ENCODE results near the gene TMEM164. TPM values are rescaled to one million over a fixed set of nuclear protein-coding genes. Genes with fewer than 3 reads are reported as not detected.

TMEM164 gene
- polyA plus RNA-seq, 1 donor (not counting 4 experiments of a cell fraction or from before 2014, with no cell fraction given): 15.3 TPM

- TF ChIP-seq EZH2 (IDR thresholded peaks at IDR 0.05; ENCODE audit: low read length) (no peak), CTCF (optimal IDR thresholded peaks at IDR 0.05 in 1 of 3, IDR thresholded peaks at IDR 0.05 in 1 of 3, conservative IDR thresholded peaks at IDR 0.05 in 1 of 3; ENCODE audit: extremely low read depth in 1 of 3, insufficient read depth in 2 of 3, low read length in 3 of 3) (no peak)
- Histone ChIP-seq H3K79me2 (ENCODE audit: control insufficient read depth, insufficient read depth, low read length) (no peaks in the 10 kb centered on the region), H3K9me1 (ENCODE audit: control insufficient read depth, extremely low read depth, insufficient read depth, low read length) (no peaks in the 10 kb centered on the region), H3K4me3 (ENCODE audit: control insufficient read depth in 2 of 3, extremely low read depth in 1 of 3, insufficient read depth in 2 of 3, low read depth in 1 of 3, low read length in 3 of 3) (peak overlapping the region; percentile 43 to 55 (median 45)), H3K9ac (ENCODE audit: control insufficient read depth, extremely low read depth, insufficient read depth, low read length) (no peak overlapping the region), H3K36me3 (ENCODE audit: control insufficient read depth in 2 of 2, extremely low read depth in 1 of 2, insufficient read depth in 2 of 2, low read length in 2 of 2) (no peaks in the 10 kb centered on the region), H3K4me2 (ENCODE audit: control insufficient read depth, extremely low read depth, insufficient read depth, low read depth, low read length) (peak overlapping the region; percentile 32), H3K9me3 (ENCODE audit: control insufficient read depth, low read depth, low read length) (no peaks in the 10 kb centered on the region), H4K20me1 (ENCODE audit: control insufficient read depth, extremely low read depth, insufficient read depth, low read length) (no peaks in the 10 kb centered on the region), H3K27ac (ENCODE audit: control insufficient read depth, insufficient read depth, low read length) (no peak overlapping the region), H2AFZ (ENCODE audit: control insufficient read depth, low read length) (peak overlapping the region; percentile 66), H3K4me1 (ENCODE audit: control insufficient read depth, extremely low read depth, insufficient read depth, low read length) (peaks cover 18% of the 10 kb centered on the region), H3K27me3 (ENCODE audit: control insufficient read depth, extremely low read depth, insufficient read depth, low read length) (no peaks in the 10 kb centered on the region)
- DNase-seq (ENCODE audit: low read depth, low spot score) (no peak), FAIRE-seq (no peak)
- dilution Hi-C loops (cut with MboI; ENCODE audit: extremely low pct_ligation_motif_present, low sequenced_read_pairs): no loop called here
These were observed 1.1 kb upstream of the TMEM164 start for GRCh38 chrX:110001740-110002299.

- Histone ChIP-seq H3K36me3 (ENCODE audit: control insufficient read depth in 2 of 2, extremely low read depth in 1 of 2, insufficient read depth in 2 of 2, low read length in 2 of 2) (no peaks in the 10 kb centered on the region), H3K9me3 (ENCODE audit: control insufficient read depth, low read depth, low read length) (no peaks in the 10 kb centered on the region), H3K9me1 (ENCODE audit: control insufficient read depth, extremely low read depth, insufficient read depth, low read length) (no peaks in the 10 kb centered on the region), H3K4me1 (ENCODE audit: control insufficient read depth, extremely low read depth, insufficient read depth, low read length) (peaks cover 23% of the 10 kb centered on the region), H4K20me1 (ENCODE audit: control insufficient read depth, extremely low read depth, insufficient read depth, low read length) (no peaks in the 10 kb centered on the region), H2AFZ (ENCODE audit: control insufficient read depth, low read length) (peak overlapping the region; percentile 40), H3K4me2 (ENCODE audit: control insufficient read depth, extremely low read depth, insufficient read depth, low read depth, low read length) (peak overlapping the region; percentile 62), H3K4me3 (ENCODE audit: control insufficient read depth in 2 of 3, extremely low read depth in 1 of 3, insufficient read depth in 2 of 3, low read depth in 1 of 3, low read length in 3 of 3) (peak overlapping the region; percentile 45 to 61 (median 55)), H3K79me2 (ENCODE audit: control insufficient read depth, insufficient read depth, low read length) (no peaks in the 10 kb centered on the region), H3K27me3 (ENCODE audit: control insufficient read depth, extremely low read depth, insufficient read depth, low read length) (no peaks in the 10 kb centered on the region), H3K27ac (ENCODE audit: control insufficient read depth, insufficient read depth, low read length) (peak overlapping the region; percentile 65), H3K9ac (ENCODE audit: control insufficient read depth, extremely low read depth, insufficient read depth, low read length) (peak overlapping the region; percentile 80)
- no peak for FAIRE-seq
- dilution Hi-C loops (cut with MboI; ENCODE audit: extremely low pct_ligation_motif_present, low sequenced_read_pairs): no loop called here
- TF ChIP-seq EZH2 (IDR thresholded peaks at IDR 0.05; ENCODE audit: low read length) (no peak), CTCF (optimal IDR thresholded peaks at IDR 0.05 in 1 of 3, IDR thresholded peaks at IDR 0.05 in 1 of 3, conservative IDR thresholded peaks at IDR 0.05 in 1 of 3; ENCODE audit: extremely low read depth in 1 of 3, insufficient read depth in 2 of 3, low read length in 3 of 3) (no peak)
- no peak for DNase-seq (ENCODE audit: low read depth, low spot score)
These were observed 548 bp downstream of the TMEM164 start for GRCh38 chrX:110003167-110004156.
